SU-DHL-6 (cell line): ENCODE measurements around the gene DIP2C.

Experiments used
- H2AFZ ChIP-seq: fragments of 200-600 bp; sonication (generic); 2 replicates; pipeline ENCODE4 v1.6.1; 2014; ENCODE audit warnings: low read depth, mild to moderate bottlenecking, moderate library complexity, mixed read lengths, antibody characterized with exemption, low read length; ENCODE audit not compliant: severe bottlenecking
- H3F3A ChIP-seq: fragments of 200-600 bp; shearing (Covaris generic); 2 replicates; pipeline ENCODE4 v1.6.0; 2016; ENCODE audit warnings: antibody characterized with exemption, mild to moderate bottlenecking; ENCODE audit not compliant: insufficient read depth
- H3K27ac ChIP-seq: fragments of 200-600 bp; sonication (generic); 2 replicates; pipeline ENCODE4 v1.5.1; 2016; ENCODE audit warnings: low read depth, mild to moderate bottlenecking, low read length, moderate library complexity, mixed read lengths
- H3K27me3 ChIP-seq: fragments of 200-600 bp; sonication (generic), shearing (Covaris generic); 2 replicates; pipeline ENCODE4 v1.6.0; 2014; ENCODE audit warnings: mild to moderate bottlenecking, low read length
- H3K36me3 ChIP-seq: fragments of 200-600 bp; sonication (generic); 2 replicates; pipeline ENCODE4 v1.6.1; 2014; ENCODE audit warnings: mild to moderate bottlenecking, low read length, mixed read lengths
- H3K4me2 ChIP-seq: fragments of 300-600, 200-600 bp; shearing (Covaris generic), sonication (generic); 2 replicates; pipeline ENCODE4 v1.6.0; 2014; ENCODE audit warnings: low read length, low read depth, mild to moderate bottlenecking; ENCODE audit not compliant: poor library complexity, severe bottlenecking
- H3K4me3 ChIP-seq: fragments of 200-600 bp; sonication (generic); 2 replicates; pipeline ENCODE4 v1.5.1; 2014; ENCODE audit warnings: antibody characterized with exemption, low read length, mild to moderate bottlenecking, mixed read lengths; ENCODE audit not compliant: insufficient read depth, poor library complexity, severe bottlenecking
- H3K79me2 ChIP-seq: fragments of 200-600 bp; sonication (generic); 2 replicates; pipeline ENCODE4 v1.6.1; 2014; ENCODE audit warnings: mild to moderate bottlenecking, low read length, moderate library complexity; ENCODE audit not compliant: insufficient read depth
- H3K9ac ChIP-seq: fragments of 200-600 bp; sonication (generic); 2 replicates; pipeline ENCODE4 v1.7.0; 2014; ENCODE audit warnings: mild to moderate bottlenecking, low read length
- H3K9me2 ChIP-seq: fragments of 200-600 bp; sonication (generic); replicated peaks from 2 replicates; pipeline ENCODE4 v1.6.1; 2014; ENCODE audit warnings: low read length; ENCODE audit not compliant: insufficient read depth
- H3K9me3 ChIP-seq: fragments of 200-600 bp; sonication (generic); 2 replicates; pipeline ENCODE4 v1.6.1; 2014; ENCODE audit warnings: low read length, mixed read lengths; ENCODE audit not compliant: insufficient read depth
- H4K20me1 ChIP-seq: fragments of 200-600 bp; sonication (generic); 2 replicates; pipeline ENCODE4 v1.6.1; 2014; ENCODE audit warnings: low read depth, mild to moderate bottlenecking, antibody characterized with exemption, low read length, moderate library complexity, mixed read lengths
- CTCF ChIP-seq: fragments of 200-600 bp; sonication (generic); IDR thresholded peaks from one replicate; pipeline ENCODE4 v1.5.1; 2017; ENCODE audit warnings: antibody characterized with exemption, mild to moderate bottlenecking, low read length, moderate library complexity; ENCODE audit not compliant: insufficient read depth, poor library complexity, severe bottlenecking
- EZH2phosphoT487 ChIP-seq: fragments of 200-600 bp; sonication (generic), shearing (Covaris generic); conservative IDR thresholded peaks from 2 replicates; pipeline ENCODE4 v1.6.1; 2018; ENCODE audit warnings: mild to moderate bottlenecking, antibody characterized with exemption, low read length, moderate library complexity, mixed read lengths

Gene DIP2C

GRCh38 chr10:608331-609261 lies 80.9 kb downstream of the DIP2C start:
- no peaks in the 10 kb centered on the region for H3K36me3 ChIP-seq
- H3F3A ChIP-seq: peaks cover 5% of the 10 kb centered on the region; the same call in 1 of the 2 replicates
- H3K9me2 ChIP-seq: no peaks in the 10 kb centered on the region
- no peak overlapping the region for H3K9ac ChIP-seq
- H3K27ac ChIP-seq: no peak overlapping the region
- TF ChIP-seq CTCF: no peak
- no peak for TF ChIP-seq EZH2phosphoT487
- H3K4me2 ChIP-seq: no peak overlapping the region
- no peaks in the 10 kb centered on the region for H3K9me3 ChIP-seq
- H3K4me3 ChIP-seq: no peak overlapping the region
- H4K20me1 ChIP-seq: no peaks in the 10 kb centered on the region
- H3K79me2 ChIP-seq: no peaks in the 10 kb centered on the region
- no peaks in the 10 kb centered on the region for H3K27me3 ChIP-seq
- no peak overlapping the region for H2AFZ ChIP-seq

- H2AFZ ChIP-seq: no peak overlapping the region
Measured at GRCh38 chr10:607545-608185, 81.8 kb downstream of the DIP2C start.

GRCh38 chr10:606762-607544 lies 82.5 kb downstream of the DIP2C start:
- peaks cover 5% of the 10 kb centered on the region; the same call in 1 of the 2 replicates for H3F3A ChIP-seq
- no peaks in the 10 kb centered on the region for H3K9me2 ChIP-seq
- no peak overlapping the region for H3K9ac ChIP-seq
- no peak overlapping the region for H3K4me2 ChIP-seq
- no peak overlapping the region for H3K4me3 ChIP-seq
- no peaks in the 10 kb centered on the region for H4K20me1 ChIP-seq
- H3K27me3 ChIP-seq: no peaks in the 10 kb centered on the region
- no peak overlapping the region for H2AFZ ChIP-seq
- H3K79me2 ChIP-seq: no peaks in the 10 kb centered on the region
- TF ChIP-seq CTCF (no peak), EZH2phosphoT487 (no peak)
- no peaks in the 10 kb centered on the region for H3K9me3 ChIP-seq
- H3K27ac ChIP-seq: no peak overlapping the region
- no peaks in the 10 kb centered on the region for H3K36me3 ChIP-seq

More at GRCh38 chr10:607545-608185, 81.8 kb downstream of the DIP2C start:
- Histone ChIP-seq H3K9ac (no peak overlapping the region), H3K79me2 (no peaks in the 10 kb centered on the region), H3K36me3 (no peaks in the 10 kb centered on the region), H3K27ac (no peak overlapping the region), H3F3A (peaks cover 5% of the 10 kb centered on the region; the same call in 1 of the 2 replicates), H3K9me3 (no peaks in the 10 kb centered on the region), H3K4me2 (no peak overlapping the region), H3K9me2 (no peaks in the 10 kb centered on the region), H4K20me1 (no peaks in the 10 kb centered on the region), H3K4me3 (no peak overlapping the region), H3K27me3 (no peaks in the 10 kb centered on the region)
- TF ChIP-seq CTCF: no peak
- TF ChIP-seq EZH2phosphoT487: no peak
